GM18868 (cell line): ENCODE measurements around the gene FNIP1.
"Not testable (repeated sequence)": the region's sequence is repeated elsewhere in the genome, so short reads cannot be mapped to it uniquely, and the experiment has no call there.

Source experiments
- ATAC-seq: cut with Tn5 transposase; IDR thresholded peaks from one replicate; pipeline ENCODE4 v1.9.1; 2021; ENCODE audit warnings: mild to moderate bottlenecking, moderate library complexity; ENCODE audit not compliant: unreplicated experiment

Gene FNIP1

DNA sequence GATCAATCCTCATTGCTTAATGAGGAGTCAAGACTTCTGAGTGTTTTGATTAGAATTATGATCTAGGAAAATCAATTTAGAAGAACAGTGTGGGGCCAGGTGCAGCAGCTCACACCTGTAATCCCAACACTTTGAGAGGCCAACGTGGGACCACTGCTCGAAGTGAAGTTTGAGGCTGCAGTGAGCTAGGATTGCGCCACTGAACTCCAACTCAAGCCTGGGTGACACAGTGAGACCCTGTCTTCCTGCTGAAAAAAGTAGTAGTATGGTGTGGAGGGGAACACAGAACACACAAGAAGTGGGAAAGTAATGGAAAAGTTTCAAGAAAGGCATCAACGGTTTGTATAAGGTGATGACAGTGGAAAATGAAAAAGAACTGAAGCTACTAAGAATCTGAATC lies 9.1 kb downstream of the FNIP1 start:
- ATAC-seq: no peak

DNA sequence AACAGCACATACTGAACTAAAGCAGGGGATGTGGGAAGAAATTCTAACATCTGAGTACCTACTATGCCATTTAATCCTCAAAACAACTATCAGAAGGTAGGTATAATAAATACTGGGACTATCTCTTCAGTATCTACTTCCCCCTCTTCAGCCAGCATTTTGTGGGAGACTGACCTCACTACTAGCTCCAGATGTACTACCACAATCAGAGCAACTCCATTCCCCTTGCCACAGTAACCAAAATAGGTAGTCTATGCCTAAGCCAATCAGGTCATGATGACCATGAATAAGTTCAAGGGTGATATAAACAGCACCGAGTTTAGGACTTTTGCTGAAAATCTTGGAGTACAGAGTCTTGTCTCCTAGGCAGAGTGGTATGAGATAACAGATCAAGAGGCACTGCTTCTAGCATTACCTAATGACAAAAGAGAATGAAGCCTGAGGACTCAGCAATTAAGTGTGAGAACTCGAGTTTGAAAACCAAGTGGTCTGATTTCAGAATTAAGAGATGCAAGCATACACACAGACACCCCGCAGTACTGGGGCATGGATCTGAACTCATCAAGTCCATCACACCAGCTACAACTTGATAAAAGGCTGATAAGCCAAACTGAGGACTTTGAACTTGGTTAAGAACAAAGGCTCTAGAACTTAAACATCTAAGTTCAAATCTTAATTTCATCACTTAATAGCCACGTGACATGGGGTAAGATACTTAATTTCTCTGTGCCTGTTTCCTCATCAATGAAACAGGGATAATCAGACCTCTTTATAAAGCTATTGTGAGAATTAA lies 9.7 kb downstream of the FNIP1 start:
- ATAC-seq: no peak

DNA sequence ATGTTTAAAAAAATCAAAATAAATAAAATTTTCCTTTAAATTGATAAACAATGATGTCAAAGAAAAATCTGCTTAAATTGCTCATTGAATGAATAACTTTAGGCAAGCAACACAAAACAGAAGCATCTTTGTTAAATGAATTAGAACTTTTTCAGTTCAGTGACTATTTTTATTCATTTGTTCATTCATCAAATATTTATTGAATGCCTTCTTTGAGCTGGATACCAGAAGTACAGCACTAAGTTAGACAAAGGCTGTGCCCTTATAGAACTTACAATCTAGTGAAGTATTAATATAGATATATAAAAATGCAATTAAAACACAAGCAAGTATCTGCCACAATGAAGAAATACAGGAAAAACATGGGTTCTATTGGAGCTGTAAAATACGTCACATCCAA lies 10.8 kb downstream of the FNIP1 start:
- no peak for ATAC-seq

DNA sequence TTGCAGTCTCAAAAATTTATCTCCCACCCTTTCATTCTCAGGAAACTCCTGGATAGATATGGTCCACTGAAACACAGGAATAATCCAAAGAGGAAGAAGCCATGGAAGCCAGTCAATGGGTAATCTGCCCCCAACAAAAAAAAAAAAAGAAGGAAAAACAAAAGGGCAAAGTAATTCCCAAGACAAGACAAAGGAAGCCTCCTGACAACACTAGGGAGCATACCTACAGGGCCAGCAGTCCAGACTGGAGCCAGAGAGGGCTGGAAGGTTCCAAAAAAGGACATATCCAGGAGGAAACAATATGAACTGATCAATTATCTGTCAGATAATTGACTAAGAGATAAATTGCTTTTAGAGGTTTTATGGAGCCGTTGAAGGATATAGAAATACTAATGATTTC lies 12.9 kb downstream of the FNIP1 start:
- no peak for ATAC-seq

DNA sequence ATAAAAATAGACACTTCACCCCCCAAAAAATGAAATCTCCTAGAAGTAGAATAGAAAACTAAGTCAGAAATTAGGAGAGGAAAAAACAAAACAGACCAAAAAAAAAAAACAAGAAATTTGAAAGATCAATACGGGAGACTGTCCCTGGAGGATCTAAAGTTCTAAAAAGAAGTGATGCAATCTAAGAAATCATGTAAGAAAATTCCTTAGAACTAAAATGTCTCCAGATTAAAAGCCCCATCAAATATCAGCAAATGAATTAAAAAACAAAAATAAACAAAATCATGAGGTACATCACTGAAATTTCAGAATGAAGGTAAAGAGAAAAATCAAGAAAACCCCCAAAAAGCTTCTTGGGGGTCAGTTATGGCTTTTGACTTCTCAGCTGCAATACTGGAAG lies 13.5 kb downstream of the FNIP1 start:
- no peak for ATAC-seq

DNA sequence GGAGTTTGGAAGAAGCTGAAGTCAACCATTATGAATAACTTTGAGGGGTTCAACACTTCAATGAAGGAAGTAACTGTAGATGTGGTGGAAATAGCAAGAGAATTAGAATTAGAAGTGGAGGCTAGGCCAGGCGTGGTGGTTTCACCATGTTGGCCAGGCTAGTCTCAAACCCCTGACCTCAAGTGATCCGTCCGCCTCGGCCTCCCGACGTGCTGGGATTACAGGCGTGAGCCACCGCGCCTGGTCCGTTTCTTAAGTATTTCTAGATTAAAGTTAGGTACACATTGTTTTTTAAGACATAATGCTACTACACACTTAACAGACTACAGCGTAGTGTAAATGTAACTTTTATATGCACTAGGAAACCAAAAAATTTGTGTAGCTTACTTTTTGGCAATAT lies 14.1 kb downstream of the FNIP1 start:
- no peak for ATAC-seq

DNA sequence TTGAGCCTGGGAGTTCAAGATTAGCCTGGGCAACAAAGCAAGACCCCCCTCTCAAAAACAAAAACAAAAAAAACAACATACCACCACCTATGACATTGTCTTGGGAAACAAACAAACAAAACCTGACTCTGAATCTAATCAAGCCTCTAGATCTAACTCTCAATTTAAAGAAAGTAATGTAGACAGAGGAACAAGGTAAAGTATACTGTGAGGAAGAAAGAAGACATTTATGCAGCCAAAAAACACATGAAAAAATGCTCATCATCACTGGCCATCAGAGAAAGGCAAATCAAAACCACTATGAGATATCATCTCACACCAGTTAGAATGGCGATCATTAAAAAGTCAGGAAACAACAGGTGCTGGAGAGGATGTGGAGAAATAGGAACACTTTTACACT lies 18.7 kb downstream of the FNIP1 start:
- not testable (repeated sequence) for ATAC-seq

DNA sequence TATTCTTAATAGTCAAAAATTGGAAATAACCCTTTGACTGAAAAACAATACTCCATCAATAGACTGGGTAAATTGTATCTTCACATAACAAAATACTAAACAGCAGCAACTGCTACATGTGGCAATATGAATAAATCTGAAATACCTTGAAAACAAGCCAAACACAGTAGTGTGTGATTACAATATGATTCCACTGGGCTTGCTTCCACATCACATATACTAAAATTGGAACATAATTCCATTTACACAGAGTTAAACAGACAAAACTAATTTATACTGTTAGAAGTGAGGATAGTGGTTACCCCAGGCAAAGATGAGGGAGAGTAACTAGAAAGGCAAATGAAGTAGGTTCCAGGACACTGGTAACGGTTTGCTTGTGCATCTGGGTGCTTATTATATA lies 20.4 kb downstream of the FNIP1 start:
- ATAC-seq: no peak

DNA sequence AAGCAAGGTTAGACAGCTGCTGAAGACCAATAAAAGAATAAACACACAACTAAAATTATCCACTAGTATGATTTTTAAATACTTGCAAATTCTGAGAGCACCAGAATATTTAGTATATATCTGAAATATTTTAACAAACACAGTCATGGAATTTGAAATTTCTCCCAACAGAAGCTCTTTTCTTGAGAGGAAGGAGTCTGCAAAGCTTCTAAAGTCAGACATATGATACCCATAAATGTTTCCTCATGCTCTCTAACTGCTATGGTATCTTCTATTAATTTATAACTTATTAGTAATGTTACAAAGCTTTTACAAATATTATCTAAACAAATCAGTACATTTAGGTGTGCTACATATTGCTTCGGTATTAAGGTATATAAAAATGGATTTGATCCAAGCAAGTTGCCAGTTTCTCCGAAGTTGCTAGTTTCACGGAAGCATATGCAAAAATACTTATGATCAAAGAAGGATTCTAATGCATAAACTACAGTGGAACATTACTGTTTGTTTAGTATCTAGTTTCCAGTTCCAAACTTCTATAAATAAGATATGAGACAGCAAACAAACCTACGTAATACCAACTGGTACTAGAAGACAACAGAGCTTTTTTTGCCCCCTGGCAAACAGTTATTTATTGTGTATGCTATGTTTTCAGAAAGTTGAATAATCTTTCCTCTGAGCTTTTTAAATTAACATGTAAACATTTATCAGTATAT lies 22.0 kb downstream of the FNIP1 start:
- no peak for ATAC-seq

DNA sequence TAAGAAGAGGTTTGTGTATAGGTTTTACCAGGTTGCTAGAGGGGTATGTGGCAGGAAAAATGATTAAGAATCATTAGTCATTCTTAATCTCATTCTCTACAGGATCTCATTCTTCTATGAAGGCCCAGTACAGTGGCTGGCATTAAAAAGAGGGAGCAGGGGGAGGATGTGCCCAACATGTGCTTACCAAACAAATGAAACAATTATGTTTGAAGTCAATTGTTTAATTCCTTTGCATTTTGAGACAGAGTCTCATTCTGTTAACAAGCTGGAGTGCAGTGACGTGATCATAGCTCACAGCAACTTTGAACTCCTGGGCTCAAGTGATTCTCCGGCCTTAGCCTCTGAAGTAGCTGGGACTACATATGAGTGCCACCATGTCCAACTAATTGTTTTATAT lies 23.0 kb downstream of the FNIP1 start:
- ATAC-seq: no peak

DNA sequence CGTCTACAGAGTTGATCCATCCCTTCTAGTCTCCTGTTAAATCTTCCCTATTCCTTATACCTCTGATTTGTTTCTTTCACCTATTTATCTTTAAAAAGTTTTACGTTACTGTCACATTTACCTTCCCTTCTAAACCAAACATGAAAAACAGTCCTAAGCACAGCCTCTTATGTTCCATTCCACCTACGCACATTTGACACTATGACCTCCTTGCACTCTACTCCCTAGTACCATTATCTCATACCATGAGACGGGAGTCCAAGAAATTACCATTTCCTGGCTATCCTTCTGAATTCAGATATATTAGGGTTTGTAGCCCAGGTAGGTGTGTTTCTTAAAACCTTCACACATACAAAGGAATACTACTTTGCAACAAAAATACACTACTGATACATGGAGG lies 25.1 kb downstream of the FNIP1 start:
- no peak for ATAC-seq

DNA sequence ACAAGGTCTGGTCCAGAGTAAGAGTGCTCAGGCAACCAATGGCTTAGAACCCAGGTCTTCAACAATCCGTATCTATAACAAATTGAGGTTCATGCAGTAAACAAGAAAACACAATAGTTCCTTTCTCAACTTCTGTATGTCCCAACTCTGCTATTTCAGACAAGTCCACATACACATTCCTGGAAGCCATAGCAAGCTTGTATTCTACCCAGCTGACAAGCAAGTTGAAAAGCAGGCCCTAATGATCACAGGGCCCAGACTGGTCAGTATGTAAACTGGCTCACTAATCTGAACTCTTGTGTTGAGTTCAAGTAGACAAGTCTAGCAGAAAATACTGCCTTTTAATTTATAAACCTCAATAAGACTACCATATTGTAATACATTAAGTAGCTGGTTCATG lies 26.9 kb downstream of the FNIP1 start:
- no peak for ATAC-seq

DNA sequence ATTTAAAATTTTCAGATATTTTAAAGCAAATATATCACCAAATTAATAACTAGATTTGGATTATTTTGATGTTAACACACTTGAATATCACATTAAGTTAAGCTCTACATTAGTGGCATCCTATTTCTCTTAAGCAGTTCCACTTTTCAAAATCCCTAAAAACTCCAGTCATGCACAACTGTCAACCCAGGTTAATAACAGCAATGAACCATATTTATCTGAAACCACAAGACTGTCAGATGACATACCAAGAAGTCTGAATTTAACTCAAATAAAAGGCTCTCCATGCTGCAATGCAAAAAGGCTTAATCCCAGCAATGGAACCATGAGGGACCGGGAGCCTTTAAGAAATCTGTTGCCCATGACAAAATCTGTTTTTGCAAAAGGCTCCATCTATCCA lies 27.5 kb downstream of the FNIP1 start:
- ATAC-seq: no peak

DNA sequence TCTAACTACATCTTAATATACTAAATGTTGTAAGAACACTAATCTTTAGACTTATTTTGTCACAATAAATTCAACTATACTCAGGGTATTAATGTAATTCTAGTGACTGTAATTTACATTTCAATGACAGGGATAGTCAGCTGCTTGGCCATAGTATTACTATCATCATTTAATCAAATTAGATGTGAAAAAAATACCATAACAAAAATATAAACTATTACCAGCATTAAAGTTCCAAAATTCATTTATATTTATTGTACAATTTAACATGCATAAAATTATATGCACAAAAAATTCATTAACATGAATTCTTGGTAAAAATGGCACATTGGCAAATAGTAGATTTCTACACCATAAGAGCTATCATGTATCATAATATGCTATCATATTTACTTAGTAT lies 28.9 kb downstream of the FNIP1 start:
- ATAC-seq: no peak

DNA sequence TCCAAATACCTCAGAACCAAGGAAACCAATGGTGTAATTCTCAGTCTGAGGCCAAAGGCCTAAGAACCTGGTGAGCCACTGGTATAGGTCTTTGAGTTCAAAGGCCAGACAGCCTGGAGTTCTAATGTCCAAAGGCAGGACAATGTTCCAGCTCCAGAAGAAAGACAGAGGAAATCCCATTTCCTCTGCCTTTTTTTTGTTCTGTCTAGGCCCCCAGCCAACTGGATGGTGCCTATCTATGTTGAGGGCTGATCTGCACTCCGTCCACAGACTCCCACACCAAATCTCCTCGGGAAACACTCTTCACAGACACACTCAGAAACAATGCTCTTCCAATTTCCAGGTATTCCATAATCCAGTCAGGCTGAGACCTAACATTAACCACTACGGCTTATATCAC lies 30.1 kb downstream of the FNIP1 start:
- ATAC-seq: no peak

DNA sequence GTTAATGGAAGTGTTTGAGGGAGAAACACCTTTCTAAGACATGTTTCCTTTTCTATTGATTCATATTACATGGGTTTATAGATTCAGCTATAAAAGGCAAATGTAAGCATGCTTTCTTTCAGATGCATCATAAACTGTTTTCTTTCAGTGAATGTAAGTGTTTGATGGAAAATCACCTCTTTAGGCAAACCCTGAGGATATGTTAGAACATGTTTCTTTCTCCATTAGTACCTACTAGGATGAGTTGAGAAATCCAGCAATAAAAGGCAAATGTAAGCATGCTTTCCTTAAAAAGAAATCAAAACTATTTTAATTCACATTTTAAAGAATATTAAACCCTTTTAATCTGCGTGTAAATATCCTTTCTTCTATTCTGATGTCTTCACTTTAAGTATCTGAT lies 31.6 kb downstream of the FNIP1 start:
- ATAC-seq: no peak

DNA sequence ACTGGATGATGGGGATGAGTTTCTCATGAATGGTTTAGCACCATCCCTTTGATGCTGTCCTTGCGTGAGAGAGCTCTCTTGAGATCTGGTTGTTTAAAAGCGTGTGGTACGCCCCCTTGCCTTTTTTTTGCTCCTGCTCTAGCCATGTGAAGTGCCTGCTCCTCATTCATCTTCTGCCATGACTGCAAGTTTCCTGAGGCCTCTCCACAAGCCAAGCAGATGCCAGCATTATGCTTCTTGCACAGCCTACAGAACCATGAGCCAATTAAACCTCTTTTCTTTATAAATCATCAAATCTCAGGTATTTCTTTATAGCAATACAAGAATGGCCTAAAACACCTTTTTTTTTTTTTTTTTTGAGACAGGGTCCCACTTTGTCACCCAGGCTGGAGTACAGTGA lies 32.8 kb downstream of the FNIP1 start:
- no peak for ATAC-seq

DNA sequence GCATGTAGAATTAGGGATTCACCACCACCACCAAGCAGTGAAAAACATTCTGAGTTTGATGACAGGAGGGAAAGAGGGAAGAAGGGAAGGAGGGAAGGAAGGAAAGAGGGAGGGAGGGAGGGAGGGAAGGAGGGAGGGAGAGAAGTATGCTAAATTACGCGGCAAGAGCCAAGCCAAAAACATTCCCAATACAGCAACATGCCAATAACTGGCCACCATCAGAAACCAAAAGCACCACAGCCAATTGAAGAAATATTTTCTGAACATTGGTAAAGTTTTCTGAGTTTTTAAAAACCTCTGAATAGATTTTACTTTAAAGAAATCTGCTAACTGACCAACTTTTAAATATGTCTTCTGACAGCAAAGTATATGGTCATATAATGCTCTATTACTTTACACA lies 36.0 kb downstream of the FNIP1 start:
- no peak for ATAC-seq

DNA sequence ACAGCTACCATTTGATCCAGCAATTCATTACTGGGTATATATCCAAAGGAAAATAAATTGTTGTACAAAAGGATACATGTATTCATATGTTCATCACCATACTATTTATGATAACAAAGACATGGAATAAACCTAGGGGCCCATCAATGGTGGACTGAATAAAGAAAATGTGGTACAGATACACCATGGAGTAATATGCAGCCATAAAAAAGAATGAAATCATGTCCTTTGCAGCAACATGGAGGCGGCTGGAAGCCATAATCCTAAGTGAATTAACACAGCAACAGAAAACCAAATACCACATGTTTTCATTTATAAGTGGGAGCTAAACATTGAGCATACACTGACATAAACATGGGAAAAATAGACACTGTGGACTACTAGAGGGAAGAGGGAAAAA lies 37.1 kb downstream of the FNIP1 start:
- ATAC-seq: no peak

DNA sequence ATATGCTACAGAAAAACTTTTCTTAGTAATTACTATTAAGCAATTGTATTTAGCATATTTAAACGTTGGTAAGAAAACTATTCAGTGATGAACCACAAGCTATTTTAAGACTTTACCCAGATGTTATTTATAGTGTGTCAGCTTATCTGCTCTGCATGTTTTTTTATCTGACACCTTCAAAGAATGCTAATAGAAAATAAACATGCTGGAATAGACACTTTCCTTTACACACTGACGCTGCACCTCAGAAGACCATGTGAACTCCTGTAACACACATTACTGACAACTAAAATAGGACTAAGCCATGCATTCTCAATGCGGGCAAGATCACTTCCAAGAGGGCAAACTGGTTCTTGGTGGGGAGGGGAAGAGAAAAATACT lies 38.3 kb downstream of the FNIP1 start:
- peak; percentile 25 for ATAC-seq

DNA sequence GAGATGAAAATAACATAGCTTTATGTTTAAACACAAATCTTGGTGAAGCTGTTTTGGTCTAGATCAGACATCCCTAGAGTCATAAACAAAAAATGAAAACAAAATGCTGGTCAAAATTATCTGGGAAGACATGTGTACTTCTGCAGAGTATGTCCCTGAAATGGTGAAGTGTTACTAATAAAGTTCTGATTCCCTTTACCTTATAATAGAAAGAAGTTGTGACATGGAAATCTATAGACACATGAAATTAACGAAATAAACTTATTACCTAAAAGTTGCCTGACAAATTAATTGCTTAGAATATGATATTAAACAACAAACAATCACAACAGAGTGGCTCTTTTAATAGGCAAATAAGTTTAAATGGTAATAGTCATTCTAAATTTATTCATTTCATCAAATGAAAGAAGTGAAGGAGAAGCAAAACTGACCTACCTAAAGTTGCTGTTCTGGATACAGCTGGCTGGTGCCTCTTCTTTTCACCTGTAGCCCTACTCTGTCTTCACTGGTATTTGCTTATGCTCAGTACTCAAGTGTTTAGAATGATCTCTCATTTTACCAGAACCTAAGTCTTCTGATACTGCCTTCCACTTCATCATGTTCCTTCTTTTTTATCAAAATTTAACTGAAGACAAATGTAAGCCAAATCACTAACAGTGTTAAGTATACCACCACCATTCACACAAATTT lies 38.8 kb downstream of the FNIP1 start:
- peak; percentile 56 for ATAC-seq

DNA sequence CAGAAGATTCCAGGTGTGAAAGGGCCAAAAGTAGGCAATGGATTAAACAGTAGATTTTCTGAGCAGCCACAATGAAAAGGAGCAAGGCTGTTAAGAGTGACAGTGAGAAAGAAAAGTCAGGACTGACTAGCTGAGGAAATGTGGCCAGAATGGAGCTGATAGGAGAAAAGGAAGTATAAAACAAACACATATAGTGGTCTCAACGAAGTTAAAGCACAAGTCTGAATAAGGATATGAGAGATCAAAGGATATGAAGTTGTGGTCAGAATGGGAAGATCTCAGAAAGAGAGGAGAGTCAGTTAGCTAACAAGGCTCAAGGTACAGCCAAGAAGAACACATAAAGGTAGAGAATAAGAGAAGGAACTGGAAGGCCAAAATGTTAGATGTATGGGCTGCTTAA lies 39.9 kb downstream of the FNIP1 start:
- ATAC-seq: no peak
